Upper lobe of left lung (tissue), 6 donors: ENCODE results near the gene TMSB10. TPM values are rescaled to one million over a fixed set of nuclear protein-coding genes. Genes with fewer than 3 reads are reported as not detected.
A peak's percentile ranks its signal among the peaks of the same experiment; 100 is the strongest.

Source experiments
- ATAC-seq, 2 donors: fragments of 200-7000 bp; cut with Tn5 transposase; one replicate each; pipeline ENCODE4 v1.9.1; 2022; ENCODE audit warnings: mild to moderate bottlenecking in 2 of 2, moderate library complexity in 2 of 2; ENCODE audit not compliant: low FRiP score in 2 of 2
- DNase-seq, 2 donors: peaks; one replicate each; pipeline ENCODE4 v3.0.0-alpha.2; 2019 to 2020
- H3K27ac ChIP-seq, 4 donors: fragments of 200-600 bp; sonication (generic); one replicate each; pipeline ENCODE4 v1.5.1; 2016 to 2019
- H3K27me3 ChIP-seq, 4 donors: fragments of 200-600 bp; sonication (generic); one replicate each; pipeline ENCODE4 v1.5.1; 2017 to 2019
- H3K36me3 ChIP-seq, 4 donors: fragments of 200-600 bp; sonication (generic); one replicate each; pipeline ENCODE4 v1.5.1; 2016 to 2019
- H3K4me1 ChIP-seq, 4 donors: fragments of 200-600 bp; sonication (generic); one replicate each; pipeline ENCODE4 v1.5.1; 2018 to 2019
- H3K4me3 ChIP-seq, 4 donors: fragments of 200-600 bp; sonication (generic); one replicate each; pipeline ENCODE4 v1.5.1; 2017 to 2019; ENCODE audit warnings: mild to moderate bottlenecking in 2 of 4, moderate library complexity in 1 of 4
- H3K9me3 ChIP-seq, 4 donors: fragments of 200-600 bp; sonication (generic); one replicate each; pipeline ENCODE4 v1.5.1; 2018 to 2019
- EP300 ChIP-seq, 4 donors: sonication (generic); formaldehyde crosslinking; IDR thresholded peaks; one replicate each; pipeline ENCODE4 v1.5.1; 2017; ENCODE audit warnings: antibody characterized with exemption in 4 of 4, control low read depth in 2 of 4
- POLR2A ChIP-seq, 4 donors: fragments of 450-650 bp; IDR thresholded peaks; one replicate each; pipeline ENCODE4 v1.5.1; 2016 to 2017; ENCODE audit warnings: antibody characterized with exemption in 4 of 4, mild to moderate bottlenecking in 2 of 4
- POLR2AphosphoS5 ChIP-seq, 2 donors: sonication (generic); formaldehyde crosslinking; IDR thresholded peaks; one replicate each; pipeline ENCODE4 v1.5.1; 2017; ENCODE audit warnings: antibody characterized with exemption in 2 of 2
- WGBS, 2 donors: methylation state at CpG; one replicate each; pipeline ENCODE4 v1.1.5; 2017 to 2018; 5-methylcytosine and 5-hydroxymethylcytosine counted together
- total RNA-seq, 6 donors: library from RNA; depleted of rRNA in 4 of 6; stranded (reverse); fragments of >200 nt in 4 of 6; gene quantifications; one replicate each; pipeline versions ENCODE4 v1.1.0 to v1.2.1, GENCODE V29; 2016 to 2021
- TF ChIP-seq, protein P1 (sequence below), 6 experiments: fragments of 450-650 bp in 4 of 6; fragments of 200-600 bp in 2 of 6; sonication (generic) in 2 of 6; IDR thresholded peaks; one replicate each; pipeline ENCODE4 v1.5.1; 2016 to 2019; ENCODE audit warnings: antibody characterized with exemption in 6 of 6
- donor health status: DM: no; HTN: no; CAD: no; lungs with moderate emphysema.
- donor health status: DM: no; HTN: yes; CAD: no; lungs with severe emphysema.

The TMSB10 gene
- total RNA-seq: 1,000 to 10,000 TPM; 1,275 to 5,234 (median 2,267) TPM

DNA sequence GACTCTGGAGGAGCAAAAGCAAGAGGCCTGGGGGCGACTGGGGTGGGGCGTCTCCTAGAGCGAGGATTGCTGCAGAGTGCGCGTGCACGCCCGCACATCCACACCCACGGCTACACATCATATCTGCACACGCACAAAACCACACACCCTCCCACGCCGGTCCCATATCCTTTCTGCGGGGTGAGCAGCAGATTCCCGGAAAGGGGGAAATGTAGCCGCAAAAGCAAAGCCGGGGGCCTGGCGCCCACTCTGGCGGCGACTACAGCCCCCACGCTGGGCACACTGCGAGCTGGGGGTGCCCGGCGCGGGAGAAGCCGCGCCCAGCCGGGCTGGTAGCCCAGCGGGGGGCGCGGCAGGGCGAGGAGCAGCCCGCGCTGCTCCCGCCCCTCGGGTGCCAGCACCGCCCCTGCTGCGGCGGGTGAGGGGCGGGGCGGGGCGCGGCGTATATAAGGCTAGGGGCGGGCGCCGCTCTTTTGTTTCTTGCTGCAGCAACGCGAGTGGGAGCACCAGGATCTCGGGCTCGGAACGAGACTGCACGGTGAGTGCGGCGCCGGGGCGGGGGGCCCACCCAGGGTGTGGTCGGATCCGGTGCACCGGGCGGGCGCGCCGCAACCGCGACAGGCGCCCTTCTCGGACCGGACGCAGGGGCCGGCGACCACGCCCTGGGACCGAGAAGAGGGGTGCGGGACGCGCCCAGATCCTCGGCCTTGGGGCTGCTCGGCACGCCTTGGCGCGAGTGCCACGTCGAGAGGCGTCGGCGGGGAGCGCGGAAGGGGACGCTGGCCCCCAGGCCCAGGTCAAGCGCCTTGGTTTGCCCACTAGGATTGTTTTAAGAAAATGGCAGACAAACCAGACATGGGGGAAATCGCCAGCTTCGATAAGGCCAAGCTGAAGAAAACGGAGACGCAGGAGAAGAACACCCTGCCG is at the start of gene TMSB10:
TMSB10 (plus strand) TSS at position 476 of the 927 bp plus-strand sequence.
- Histone ChIP-seq H3K27me3 (no peaks in the 10 kb centered on the region), H3K27ac (peak within 1 kb of the TSS; percentile 93 to 98 (median 96)), H3K36me3 (peaks cover 0 to 4% (median 0%) of the 10 kb centered on the region in 4 donors), H3K9me3 (no peaks in the 10 kb centered on the region), H3K4me3 (peak within 1 kb of the TSS; percentile 76 to 94 (median 84)), H3K4me1 (peaks cover 11 to 26% (median 24%) of the 10 kb centered on the region in 4 donors)
- ATAC-seq (peak; percentile 91 to 94), DNase-seq (peak; percentile 90 to 98)
- TF ChIP-seq POLR2A (IDR thresholded peaks at IDR 0.05): peak; percentile 89 to 99 (median 97)
- TF ChIP-seq EP300 (IDR thresholded peaks at IDR 0.05): peak in 3 of 4 donors; percentile 0 to 80 (median 56)
- TF ChIP-seq, protein P1, sequence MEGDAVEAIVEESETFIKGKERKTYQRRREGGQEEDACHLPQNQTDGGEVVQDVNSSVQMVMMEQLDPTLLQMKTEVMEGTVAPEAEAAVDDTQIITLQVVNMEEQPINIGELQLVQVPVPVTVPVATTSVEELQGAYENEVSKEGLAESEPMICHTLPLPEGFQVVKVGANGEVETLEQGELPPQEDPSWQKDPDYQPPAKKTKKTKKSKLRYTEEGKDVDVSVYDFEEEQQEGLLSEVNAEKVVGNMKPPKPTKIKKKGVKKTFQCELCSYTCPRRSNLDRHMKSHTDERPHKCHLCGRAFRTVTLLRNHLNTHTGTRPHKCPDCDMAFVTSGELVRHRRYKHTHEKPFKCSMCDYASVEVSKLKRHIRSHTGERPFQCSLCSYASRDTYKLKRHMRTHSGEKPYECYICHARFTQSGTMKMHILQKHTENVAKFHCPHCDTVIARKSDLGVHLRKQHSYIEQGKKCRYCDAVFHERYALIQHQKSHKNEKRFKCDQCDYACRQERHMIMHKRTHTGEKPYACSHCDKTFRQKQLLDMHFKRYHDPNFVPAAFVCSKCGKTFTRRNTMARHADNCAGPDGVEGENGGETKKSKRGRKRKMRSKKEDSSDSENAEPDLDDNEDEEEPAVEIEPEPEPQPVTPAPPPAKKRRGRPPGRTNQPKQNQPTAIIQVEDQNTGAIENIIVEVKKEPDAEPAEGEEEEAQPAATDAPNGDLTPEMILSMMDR (IDR thresholded peaks at IDR 0.05): peak in 5 of 6 experiments; percentile 25 to 45 (median 42)
- peak; percentile 99 for TF ChIP-seq POLR2AphosphoS5 (IDR thresholded peaks at IDR 0.05)
- 0 to 1% methylated on average over 46 of the region's 94 CpGs for WGBS, 2 donors

DNA sequence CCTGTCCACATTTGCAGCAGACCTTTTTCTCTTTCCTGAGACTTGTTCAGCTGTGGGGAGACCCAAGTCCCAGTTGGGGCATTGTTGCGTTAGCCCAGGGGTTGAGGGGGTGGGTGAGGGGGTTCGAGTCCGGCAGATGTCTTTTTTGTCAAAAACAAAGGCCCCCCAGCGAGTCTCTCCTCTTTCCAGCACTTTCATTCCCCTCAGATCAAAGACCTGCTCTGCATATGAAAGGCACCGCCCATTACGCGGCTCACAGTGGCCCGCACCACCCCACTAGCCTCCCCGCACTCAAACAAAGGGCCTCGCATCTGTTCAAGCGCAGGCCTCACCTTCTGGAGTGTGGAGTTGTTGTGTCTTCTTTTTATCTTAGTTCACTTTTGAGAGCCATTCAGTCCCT is 49.7 kb upstream of the TMSB10 start:
- no peak for ATAC-seq
- H3K4me3 ChIP-seq: no peak overlapping the region
- H3K27ac ChIP-seq: no peak overlapping the region
- H3K9me3 ChIP-seq: no peaks in the 10 kb centered on the region
- 57 to 69% methylated on average over 11 of the region's 11 CpGs for WGBS, 2 donors
- peak in 1 of 2 donors; percentile 27 for DNase-seq
- no peaks in the 10 kb centered on the region for H3K4me1 ChIP-seq
- TF ChIP-seq POLR2A (IDR thresholded peaks at IDR 0.05): no peak
- TF ChIP-seq, protein P1 (IDR thresholded peaks at IDR 0.05): no peak
- no peak for TF ChIP-seq POLR2AphosphoS5 (IDR thresholded peaks at IDR 0.05)
- no peak for TF ChIP-seq EP300 (IDR thresholded peaks at IDR 0.05)
- no peaks in the 10 kb centered on the region for H3K36me3 ChIP-seq
- no peaks in the 10 kb centered on the region for H3K27me3 ChIP-seq

DNA sequence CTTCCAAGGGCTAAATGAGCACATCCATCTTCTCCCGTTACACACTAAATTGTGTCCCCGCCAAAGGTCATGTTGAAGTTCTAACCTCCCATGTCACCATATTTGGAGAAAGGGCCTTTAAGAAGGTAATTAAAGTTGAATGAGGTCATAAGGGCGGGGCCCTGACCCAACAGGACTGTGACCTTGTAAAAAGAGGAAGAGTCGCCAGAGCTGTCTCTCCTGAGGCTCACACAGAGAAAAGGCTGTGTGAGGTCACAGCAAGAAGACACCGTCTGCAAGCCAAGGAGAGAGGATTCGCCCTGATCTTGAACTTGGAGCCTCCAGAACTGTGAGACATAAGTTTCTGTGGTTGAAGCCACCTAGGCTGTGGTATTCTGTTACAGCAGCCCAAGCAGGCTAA is 48.7 kb upstream of the TMSB10 start:
- Histone ChIP-seq H3K36me3 (no peaks in the 10 kb centered on the region), H3K4me1 (no peaks in the 10 kb centered on the region), H3K27me3 (no peaks in the 10 kb centered on the region), H3K27ac (no peak overlapping the region), H3K4me3 (no peak overlapping the region), H3K9me3 (no peaks in the 10 kb centered on the region)
- TF ChIP-seq, protein P1 (IDR thresholded peaks at IDR 0.05): no peak
- TF ChIP-seq POLR2AphosphoS5 (IDR thresholded peaks at IDR 0.05) (no peak), POLR2A (IDR thresholded peaks at IDR 0.05) (no peak)
- peak in 1 of 2 donors; percentile 38 for ATAC-seq
- WGBS, 2 donors: 79 to 83% methylated on average over 6 of the region's 6 CpGs
- DNase-seq: no peak

DNA sequence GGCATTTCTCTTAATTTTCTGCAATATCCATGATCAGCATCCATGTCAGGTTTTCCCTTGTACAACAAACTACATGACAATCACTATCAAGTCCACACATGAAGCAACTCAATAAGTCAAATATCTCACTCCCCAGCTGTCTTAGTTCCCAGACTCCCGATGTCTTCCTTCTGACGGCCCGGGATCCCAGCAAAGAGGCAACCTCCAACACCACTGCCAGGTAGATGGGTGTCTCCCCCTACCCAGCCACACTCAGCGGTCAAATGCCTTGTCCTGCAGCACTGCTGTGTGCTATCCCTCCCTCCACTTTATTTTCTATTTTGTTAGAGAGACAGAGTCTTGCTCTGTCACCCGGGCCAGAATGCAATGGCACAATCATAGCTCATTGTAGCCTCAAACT is 47.9 kb upstream of the TMSB10 start:
- Histone ChIP-seq H3K4me1 (no peaks in the 10 kb centered on the region), H3K27me3 (no peaks in the 10 kb centered on the region), H3K36me3 (no peaks in the 10 kb centered on the region), H3K4me3 (no peak overlapping the region), H3K27ac (no peak overlapping the region), H3K9me3 (no peaks in the 10 kb centered on the region)
- DNase-seq: no peak
- no peak for ATAC-seq
- TF ChIP-seq, protein P1 (IDR thresholded peaks at IDR 0.05): no peak
- TF ChIP-seq EP300 (IDR thresholded peaks at IDR 0.05): no peak
- TF ChIP-seq POLR2AphosphoS5 (IDR thresholded peaks at IDR 0.05): no peak
- no peak for TF ChIP-seq POLR2A (IDR thresholded peaks at IDR 0.05)
- 96 to 98% methylated on average over 5 of the region's 5 CpGs for WGBS, 2 donors
